Kidney (tissue), 14 donors: ENCODE results near the gene ADAMTS8. TPM values are rescaled to one million over a fixed set of nuclear protein-coding genes. Genes with fewer than 3 reads are reported as not detected.

ENCODE experiments used
- DNase-seq, 5 donors: peaks; one replicate each; pipeline ENCODE4 v3.0.0-alpha.2; 2013 to 2020
- FAIRE-seq: peaks from 2 replicates; lab custom pipeline; 2012; peaks lifted over from hg19 to GRCh38; lab: Jason Lieb, UNC
- H3K27ac ChIP-seq, 2 donors: one replicate each; pipeline ENCODE4 v1.7.0; 2013; ENCODE audit warnings: low read depth in 2 of 2, low read length in 2 of 2, inconsistent platforms in 1 of 2
- H3K27me3 ChIP-seq: one replicate; pipeline ENCODE4 v1.7.1; 2013; ENCODE audit warnings: low read length, inconsistent platforms; ENCODE audit not compliant: control insufficient read depth, insufficient read depth
- H3K36me3 ChIP-seq, 3 donors: one replicate each; pipeline versions ENCODE4 v1.7.0 to v1.7.1; 2013; ENCODE audit warnings: low read length in 3 of 3, control low read depth in 1 of 3, inconsistent platforms in 1 of 3; ENCODE audit not compliant: insufficient read depth in 3 of 3, control insufficient read depth in 2 of 3
- H3K4me1 ChIP-seq, 3 donors: one replicate each; pipeline versions ENCODE4 v1.7.0 to v1.7.1; 2013; ENCODE audit warnings: low read length in 3 of 3, inconsistent platforms in 1 of 3, low read depth in 1 of 3; ENCODE audit not compliant: control insufficient read depth in 2 of 3, insufficient read depth in 2 of 3
- H3K4me3 ChIP-seq, 3 donors: one replicate each; pipeline versions ENCODE4 v1.7.0 to v1.8.1; 2013; ENCODE audit warnings: low read length in 3 of 3, control low read depth in 1 of 3, inconsistent platforms in 1 of 3
- H3K9ac ChIP-seq, 3 donors: one replicate each; pipeline versions ENCODE4 v1.7.0 to v1.7.1; 2013; ENCODE audit warnings: low read length in 3 of 3, control low read depth in 1 of 3, inconsistent platforms in 1 of 3
- H3K9me3 ChIP-seq, 3 donors: one replicate each; pipeline versions ENCODE4 v1.7.0 to v1.7.1; 2013; ENCODE audit warnings: low read length in 3 of 3, control low read depth in 1 of 3, inconsistent platforms in 1 of 3; ENCODE audit not compliant: control insufficient read depth in 2 of 3, insufficient read depth in 1 of 3
- intact Hi-C: fragments of 100-400 bp; cut with DNase I; formaldehyde crosslinking; loops from one replicate; pipeline ENCODE4 v1.11.1; 2022
- polyA plus RNA-seq: library from polyadenylated mRNA; stranded (reverse); fragments of 350-450 nt; fragmentation: Illumina TruSeq; extraction: RNeasy Lipid Tissue Mini Kit (QIAGEN cat#74804); gene quantifications from one replicate; pipeline ENCODE4 v1.2.3, GENCODE V29; 2014; ENCODE audit warnings: low read depth, low replicate concordance; ENCODE audit not compliant: insufficient read depth
- total RNA-seq: library from RNA; stranded (reverse); fragmentation: NEBNext Ultra II Directional; extraction: Animal tissue kit (Norgen Biotek cat#: 25700); gene quantifications from one replicate; pipeline ENCODE4 v1.2.1, GENCODE V29; 2021
- TF ChIP-seq, protein P1 (sequence below): IDR thresholded peaks from 3 replicates; pipeline ENCODE4 v1.5.1; 2012; ENCODE audit warnings: mild to moderate bottlenecking, moderate library complexity, borderline replicate concordance; ENCODE audit not compliant: insufficient read depth; ENCODE audit errors: extremely low read depth
- donor health status: control.
- donor health status: control.
- donor health status: control.
- donor health status: control.
- donor health status: control.
- donor health status: DM: yes; HTN: yes; CAD: no.
- donor health status: Normal renal cell carcinoma (clear cell type).

ADAMTS8 gene
- total and polyA plus RNA-seq, 2 donors from 2014 or later, result 1.2 to 1.6 TPM

DNA sequence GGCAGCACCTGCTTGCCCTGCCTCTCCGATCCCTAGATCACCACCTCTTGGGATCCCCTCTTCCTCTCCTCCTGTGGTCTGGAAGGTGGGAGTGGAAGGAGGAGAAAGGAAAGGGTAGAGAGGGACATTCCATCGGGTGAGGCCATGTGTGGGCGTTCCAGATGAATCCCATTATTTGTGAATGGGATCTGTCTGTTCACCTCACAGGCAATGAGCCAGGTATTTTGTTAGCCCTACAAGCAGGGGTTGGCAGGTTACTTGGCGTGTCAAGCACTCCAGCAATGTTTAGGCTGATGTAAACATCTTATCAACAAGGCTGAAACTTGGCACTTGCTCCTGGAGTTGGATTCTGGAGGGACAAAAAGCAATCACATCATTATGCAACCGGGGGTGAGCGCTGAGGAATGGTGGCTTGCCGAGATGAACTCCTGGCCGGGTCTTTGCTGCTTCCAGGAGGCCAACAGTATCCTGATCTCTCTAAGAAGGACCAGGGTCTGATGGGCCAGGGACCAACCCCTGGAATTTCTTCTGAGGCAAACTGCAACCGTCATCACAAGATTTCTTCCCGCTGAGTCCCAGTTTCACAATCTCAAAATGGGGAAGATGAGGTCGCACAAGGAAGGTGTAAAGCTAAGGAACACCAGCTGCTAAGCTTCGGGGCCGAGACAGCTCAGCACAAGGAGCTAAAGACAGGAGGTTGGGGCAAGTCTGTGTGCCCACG, 7.8 kb downstream of the ADAMTS8 start:
- TF ChIP-seq, protein P1, sequence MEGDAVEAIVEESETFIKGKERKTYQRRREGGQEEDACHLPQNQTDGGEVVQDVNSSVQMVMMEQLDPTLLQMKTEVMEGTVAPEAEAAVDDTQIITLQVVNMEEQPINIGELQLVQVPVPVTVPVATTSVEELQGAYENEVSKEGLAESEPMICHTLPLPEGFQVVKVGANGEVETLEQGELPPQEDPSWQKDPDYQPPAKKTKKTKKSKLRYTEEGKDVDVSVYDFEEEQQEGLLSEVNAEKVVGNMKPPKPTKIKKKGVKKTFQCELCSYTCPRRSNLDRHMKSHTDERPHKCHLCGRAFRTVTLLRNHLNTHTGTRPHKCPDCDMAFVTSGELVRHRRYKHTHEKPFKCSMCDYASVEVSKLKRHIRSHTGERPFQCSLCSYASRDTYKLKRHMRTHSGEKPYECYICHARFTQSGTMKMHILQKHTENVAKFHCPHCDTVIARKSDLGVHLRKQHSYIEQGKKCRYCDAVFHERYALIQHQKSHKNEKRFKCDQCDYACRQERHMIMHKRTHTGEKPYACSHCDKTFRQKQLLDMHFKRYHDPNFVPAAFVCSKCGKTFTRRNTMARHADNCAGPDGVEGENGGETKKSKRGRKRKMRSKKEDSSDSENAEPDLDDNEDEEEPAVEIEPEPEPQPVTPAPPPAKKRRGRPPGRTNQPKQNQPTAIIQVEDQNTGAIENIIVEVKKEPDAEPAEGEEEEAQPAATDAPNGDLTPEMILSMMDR, result no peak
- Histone ChIP-seq H3K9me3 (no peaks in the 10 kb centered on the region), H3K4me3 (no peak overlapping the region), H3K4me1 (peaks cover 0 to 2% (median 0%) of the 10 kb centered on the region in 3 donors), H3K9ac (no peak overlapping the region), H3K36me3 (no peaks in the 10 kb centered on the region), H3K27me3 (no peaks in the 10 kb centered on the region), H3K27ac (no peak overlapping the region)
- intact Hi-C loops, result no loop called here
- FAIRE-seq (no peak), DNase-seq (no peak)

- Histone ChIP-seq H3K9me3 (no peaks in the 10 kb centered on the region), H3K4me3 (no peak overlapping the region), H3K36me3 (no peaks in the 10 kb centered on the region), H3K9ac (no peak overlapping the region), H3K27me3 (no peaks in the 10 kb centered on the region), H3K4me1 (peaks cover 0 to 2% (median 0%) of the 10 kb centered on the region in 3 donors), H3K27ac (no peak overlapping the region)
- no peak for FAIRE-seq
- intact Hi-C loops, result no loop called here
- TF ChIP-seq, protein P1, result no peak
- DNase-seq, result peak in 1 of 5 donors; percentile 45
Observed at GRCh38 chr11:130418756-130419155, 9.7 kb downstream of the ADAMTS8 start.

GRCh38 chr11:130418210-130418609, 10.2 kb downstream of the ADAMTS8 start:
- H3K9me3 ChIP-seq, result no peaks in the 10 kb centered on the region
- intact Hi-C loops, result no loop called here
- no peak overlapping the region for H3K4me3 ChIP-seq
- TF ChIP-seq, protein P1, result no peak
- H3K27me3 ChIP-seq, result no peaks in the 10 kb centered on the region
- DNase-seq (no peak), FAIRE-seq (no peak)
- peaks cover 0 to 2% (median 0%) of the 10 kb centered on the region in 3 donors for H3K4me1 ChIP-seq
- H3K9ac ChIP-seq, result no peak overlapping the region
- no peak overlapping the region for H3K27ac ChIP-seq
- no peaks in the 10 kb centered on the region for H3K36me3 ChIP-seq
